Measurements from ENCODE around the gene TLN1. TPM values are rescaled to one million over a fixed set of nuclear protein-coding genes. Genes with fewer than 3 reads are reported as not detected.

TLN1 gene
- total and polyA plus RNA-seq, 10 of the 15 experiments (the other 5 are each of a cell fraction or from before 2014, with no cell fraction given) = 11.6 to 305 (median 71.9) TPM

- no peak overlapping the region for H3K27ac ChIP-seq (ENCODE audit: control insufficient read depth, insufficient read depth)
- RAD21 ChIA-PET (ENCODE audit: unreplicated experiment) = no interaction called here
- H3K9me3 ChIP-seq (replicated peaks; ENCODE audit: control insufficient read depth, insufficient read depth, low read length) = no peaks in the 10 kb centered on the region
- SMC1A ChIA-PET (ENCODE audit: uncharacterized antibody, unreplicated experiment) = interaction anchor here (1.2 kb wide), 1 partner anchor 55 kb away, joined by 3 read pairs; no protein-coding TSS in a partner anchor
- CTCF ChIA-PET = interaction anchor here (0.9 to 6.9 kb wide), 4 partner anchors 11 to 40 kb away, joined by 3 to 41 read pairs (median 4); no protein-coding TSS in a partner anchor
- DNase-seq (ENCODE audit: low read depth, low spot score) (no peak), ATAC-seq (no peak), FAIRE-seq (no peak)
- POLR2A ChIA-PET = interaction anchor here (0.5 to 1.7 kb wide), 2 partner anchors 8 to 12 kb away, joined by 3 to 6 read pairs; no protein-coding TSS in a partner anchor
- H4K20me1 ChIP-seq (ENCODE audit: control insufficient read depth, insufficient read depth) = no peaks in the 10 kb centered on the region
- H3K79me2 ChIP-seq (ENCODE audit: control insufficient read depth, insufficient read depth, low read length) = no peaks in the 10 kb centered on the region
- H3K4me1 ChIP-seq (ENCODE audit: control insufficient read depth, insufficient read depth, low read length) = peaks cover 14% of the 10 kb centered on the region
- in situ Hi-C loops (cut with MboI) (no loop called here), intact Hi-C loops (cut with micrococcal nuclease; ENCODE audit: unreplicated experiment) (no loop called here)
- no peak overlapping the region for H2AFZ ChIP-seq (ENCODE audit: control insufficient read depth, low read depth, low read length)
- WGBS (ENCODE audit: insufficient coverage, insufficient replicate concordance, low lambda C conversion rate, missing lambda C conversion rate) = 97% methylated on average over 4 of the region's 4 CpGs
- H3K27me3 ChIP-seq (replicated peaks in 1 of 2; ENCODE audit: control insufficient read depth in 2 of 2, insufficient read depth in 2 of 2, low read length in 1 of 2) = no peaks in the 10 kb centered on the region
- no peak overlapping the region for H3K4me3 ChIP-seq
- no TSS peak for BruUV-seq (replicated peaks)
- TF ChIP-seq HCFC1 (IDR thresholded peaks at IDR 0.05; ENCODE audit: low read length) (no peak), NFXL1 (IDR thresholded peaks at IDR 0.05; ENCODE audit: borderline replicate concordance) (no peak), ASH2L (IDR thresholded peaks at IDR 0.05; ENCODE audit: borderline replicate concordance, low read depth) (no peak), RB1 (IDR thresholded peaks at IDR 0.05; ENCODE audit: borderline replicate concordance) (no peak), SP1 (IDR thresholded peaks at IDR 0.05; ENCODE audit: low read depth, low read length) (no peak), BCLAF1 (IDR thresholded peaks at IDR 0.05) (no peak), NR2F1 (conservative IDR thresholded peaks at IDR 0.05) (no peak), TARDBP (IDR thresholded peaks at IDR 0.05; ENCODE audit: borderline replicate concordance) (no peak), RAD21 (IDR thresholded peaks at IDR 0.05; ENCODE audit: insufficient read depth, low read depth, low read length) (no peak), PAX5 (IDR thresholded peaks at IDR 0.05; ENCODE audit: borderline replicate concordance, low read depth, low read length) (no peak), SMC3 (IDR thresholded peaks at IDR 0.05; ENCODE audit: borderline replicate concordance, low read length) (no peak)
- TF ChIP-seq, protein P1, sequence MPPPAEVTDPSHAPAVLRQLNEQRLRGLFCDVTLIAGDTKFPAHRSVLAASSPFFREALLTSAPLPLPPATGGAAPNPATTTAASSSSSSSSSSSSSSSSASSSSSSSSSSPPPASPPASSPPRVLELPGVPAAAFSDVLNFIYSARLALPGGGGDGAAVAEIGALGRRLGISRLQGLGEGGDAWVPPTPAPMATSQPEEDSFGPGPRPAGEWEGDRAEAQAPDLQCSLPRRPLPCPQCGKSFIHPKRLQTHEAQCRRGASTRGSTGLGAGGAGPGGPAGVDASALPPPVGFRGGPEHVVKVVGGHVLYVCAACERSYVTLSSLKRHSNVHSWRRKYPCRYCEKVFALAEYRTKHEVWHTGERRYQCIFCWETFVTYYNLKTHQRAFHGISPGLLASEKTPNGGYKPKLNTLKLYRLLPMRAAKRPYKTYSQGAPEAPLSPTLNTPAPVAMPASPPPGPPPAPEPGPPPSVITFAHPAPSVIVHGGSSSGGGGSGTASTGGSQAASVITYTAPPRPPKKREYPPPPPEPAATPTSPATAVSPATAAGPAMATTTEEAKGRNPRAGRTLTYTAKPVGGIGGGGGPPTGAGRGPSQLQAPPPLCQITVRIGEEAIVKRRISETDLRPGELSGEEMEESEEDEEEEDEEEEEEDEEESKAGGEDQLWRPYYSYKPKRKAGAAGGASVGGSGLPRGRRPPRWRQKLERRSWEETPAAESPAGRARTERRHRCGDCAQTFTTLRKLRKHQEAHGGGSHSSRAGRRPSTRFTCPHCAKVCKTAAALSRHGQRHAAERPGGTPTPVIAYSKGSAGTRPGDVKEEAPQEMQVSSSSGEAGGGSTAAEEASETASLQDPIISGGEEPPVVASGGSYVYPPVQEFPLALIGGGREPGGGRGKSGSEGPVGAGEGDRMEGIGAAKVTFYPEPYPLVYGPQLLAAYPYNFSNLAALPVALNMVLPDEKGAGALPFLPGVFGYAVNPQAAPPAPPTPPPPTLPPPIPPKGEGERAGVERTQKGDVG (CRISPR knock-in tag; IDR thresholded peaks at IDR 0.05) = no peak
- no peak overlapping the region for H3K9ac ChIP-seq (ENCODE audit: control insufficient read depth, insufficient read depth, low read length)
- H3K4me2 ChIP-seq (ENCODE audit: control insufficient read depth, insufficient read depth) = no peak overlapping the region
- H3K36me3 ChIP-seq (ENCODE audit: control insufficient read depth in 2 of 2, insufficient read depth in 2 of 2, low read length in 1 of 2) = peaks cover 56 to 59% of the 10 kb centered on the region in 2 experiments
These were observed 15.8 kb downstream of the TLN1 start for GRCh38 chr9:35716230-35716629.
